HFFc6 (cell line): Measurements from ENCODE around the gene ZNF614. TPM values are rescaled to one million over a fixed set of nuclear protein-coding genes. Genes with fewer than 3 reads are reported as not detected.

ENCODE experiments used
- DNase-seq: peaks from one replicate; pipeline ENCODE4 v3.0.0-alpha.2; 2018
- H3K27ac Mint-ChIP-seq: 2 replicates; pipeline ENCODE4 v1.8.0; 2020; ENCODE audit warnings: mild to moderate bottlenecking, mixed read lengths
- H3K27me3 Mint-ChIP-seq: 2 replicates; pipeline ENCODE4 v1.8.0; 2021; ENCODE audit warnings: mild to moderate bottlenecking, moderate library complexity, mixed read lengths; ENCODE audit not compliant: insufficient read depth
- H3K36me3 Mint-ChIP-seq: 2 replicates; pipeline ENCODE4 v1.8.0; 2021; ENCODE audit warnings: low read depth, mixed read lengths
- H3K4me1 Mint-ChIP-seq: 2 replicates; pipeline ENCODE4 v1.8.0; 2020; ENCODE audit warnings: low read depth, mixed read lengths
- H3K4me3 Mint-ChIP-seq: 2 replicates; pipeline ENCODE4 v1.8.0; 2020; ENCODE audit warnings: mild to moderate bottlenecking, moderate library complexity, mixed read lengths
- H3K9me3 Mint-ChIP-seq: 2 replicates; pipeline ENCODE4 v1.8.0; 2020; ENCODE audit warnings: mild to moderate bottlenecking, mixed read lengths
- total RNA-seq, 6 experiments: library from RNA; stranded (reverse); fragmentation: NEBNext Ultra II Directional; extraction: Animal tissue kit (Norgen Biotek cat#: 25700); gene quantifications; 2 replicates in 1 of 6; 3 replicates in 5 of 6; pipeline ENCODE4 v1.2.3, GENCODE V29; 2021
- TF ChIP-seq, protein P1 (sequence below): fragments of 200-600 bp; sonication (generic); IDR thresholded peaks from 2 replicates; pipeline ENCODE4 v1.5.0; 2021; ENCODE audit warnings: antibody characterized with exemption, mild to moderate bottlenecking

Gene ZNF614
- total RNA-seq, 6 experiments from 2014 or later = 4.1 to 7.2 (median 5.3) TPM

DNA sequence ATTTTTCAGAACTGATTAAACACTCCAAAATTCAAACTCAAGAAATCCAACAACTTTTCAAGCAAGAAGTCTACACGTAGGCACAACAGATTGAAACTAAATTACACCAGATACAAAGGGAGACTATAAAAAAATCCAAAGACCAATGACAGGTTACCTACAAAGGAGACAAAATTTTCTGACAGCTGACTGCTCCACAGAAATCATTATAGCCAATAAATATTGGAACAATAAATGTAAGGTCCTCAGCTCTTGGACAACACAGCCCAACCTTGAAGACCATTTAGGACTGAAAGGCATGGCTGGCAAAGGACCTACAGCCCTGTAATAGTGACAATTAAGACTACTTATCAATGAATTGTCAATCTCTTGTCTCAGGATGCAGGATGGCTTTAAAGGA is 57.5 kb downstream of the ZNF614 start:
- H3K36me3 Mint-ChIP-seq = peaks cover 82% of the 10 kb centered on the region
- no peak overlapping the region for H3K27ac Mint-ChIP-seq
- TF ChIP-seq, protein P1, sequence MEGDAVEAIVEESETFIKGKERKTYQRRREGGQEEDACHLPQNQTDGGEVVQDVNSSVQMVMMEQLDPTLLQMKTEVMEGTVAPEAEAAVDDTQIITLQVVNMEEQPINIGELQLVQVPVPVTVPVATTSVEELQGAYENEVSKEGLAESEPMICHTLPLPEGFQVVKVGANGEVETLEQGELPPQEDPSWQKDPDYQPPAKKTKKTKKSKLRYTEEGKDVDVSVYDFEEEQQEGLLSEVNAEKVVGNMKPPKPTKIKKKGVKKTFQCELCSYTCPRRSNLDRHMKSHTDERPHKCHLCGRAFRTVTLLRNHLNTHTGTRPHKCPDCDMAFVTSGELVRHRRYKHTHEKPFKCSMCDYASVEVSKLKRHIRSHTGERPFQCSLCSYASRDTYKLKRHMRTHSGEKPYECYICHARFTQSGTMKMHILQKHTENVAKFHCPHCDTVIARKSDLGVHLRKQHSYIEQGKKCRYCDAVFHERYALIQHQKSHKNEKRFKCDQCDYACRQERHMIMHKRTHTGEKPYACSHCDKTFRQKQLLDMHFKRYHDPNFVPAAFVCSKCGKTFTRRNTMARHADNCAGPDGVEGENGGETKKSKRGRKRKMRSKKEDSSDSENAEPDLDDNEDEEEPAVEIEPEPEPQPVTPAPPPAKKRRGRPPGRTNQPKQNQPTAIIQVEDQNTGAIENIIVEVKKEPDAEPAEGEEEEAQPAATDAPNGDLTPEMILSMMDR = no peak
- no peak for DNase-seq
- no peaks in the 10 kb centered on the region for H3K4me1 Mint-ChIP-seq
- H3K27me3 Mint-ChIP-seq = no peaks in the 10 kb centered on the region; the same call in 1 of the 2 replicates
- peaks cover 83% of the 10 kb centered on the region for H3K9me3 Mint-ChIP-seq
- H3K4me3 Mint-ChIP-seq = no peak overlapping the region

DNA sequence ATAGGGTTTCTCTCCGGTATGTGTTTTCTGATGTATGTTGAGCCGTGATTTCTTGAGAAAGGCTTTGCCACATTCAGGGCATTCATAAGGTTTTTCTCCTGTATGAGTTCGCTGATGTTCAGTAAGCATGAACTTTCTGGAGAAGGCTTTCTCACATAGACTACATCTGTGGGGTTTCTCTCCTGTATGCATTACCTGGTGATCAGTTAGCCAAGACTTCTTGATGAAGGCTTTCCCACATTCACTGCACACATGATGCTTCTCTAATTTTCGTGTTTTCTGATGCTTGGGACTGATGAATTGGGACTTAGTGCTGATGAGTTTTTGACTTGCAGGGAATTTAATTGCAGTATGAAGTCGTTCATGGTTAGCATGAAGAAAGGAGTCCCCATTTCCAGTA is 62.6 kb downstream of the ZNF614 start:
- TF ChIP-seq, protein P1 = no peak
- Mint-ChIP-seq H3K27ac (no peak overlapping the region), H3K27me3 (no peaks in the 10 kb centered on the region; the same call in none of the 2 replicates), H3K4me3 (no peak overlapping the region), H3K9me3 (peaks cover 70% of the 10 kb centered on the region), H3K4me1 (no peaks in the 10 kb centered on the region), H3K36me3 (peaks cover 74% of the 10 kb centered on the region)
- no peak for DNase-seq

Other genes starting within 250 kb of the ZNF614 start
- gene FPR3, start 233.2 kb downstream of the ZNF614 start, total RNA-seq = not detected
- gene ZNF577, start 140.4 kb downstream of the ZNF614 start, total RNA-seq = 1 to 10 TPM; 1.7 to 2.0 (median 1.8) TPM
- gene ZNF649, start 123.4 kb downstream of the ZNF614 start, total RNA-seq = 1 to 10 TPM; 2.9 to 4.4 (median 4.1) TPM
- gene ZNF613, start 100.9 kb downstream of the ZNF614 start, total RNA-seq = 1 to 10 TPM; 2.7 to 5.4 (median 3.8) TPM
- 1 to 10 TPM; 4.8 to 7.0 (median 5.6) TPM for gene ZNF350, start 41.5 kb downstream of the ZNF614 start, total RNA-seq
- gene ZNF615, start 20.2 kb downstream of the ZNF614 start, total RNA-seq = 1 to 10 TPM; 4.4 to 5.7 (median 4.8) TPM
- gene ZNF432, start 20.5 kb upstream of the ZNF614 start, total RNA-seq = 1 to 10 TPM; 5.6 to 6.9 (median 6.7) TPM
- 10 to 100 TPM; 13.2 to 17.1 (median 14.3) TPM for gene ZNF841, start 67.4 kb upstream of the ZNF614 start, total RNA-seq
- gene ZNF616, start 111.6 kb upstream of the ZNF614 start, total RNA-seq = 10 to 100 TPM in 3 of 6 experiments, 1 to 10 TPM in 3; 8.6 to 11.0 (median 9.9) TPM
- gene ZNF836, start 143.2 kb upstream of the ZNF614 start, total RNA-seq = 1 to 10 TPM; 4.6 to 7.0 (median 5.9) TPM
- 100 to 1,000 TPM; 326 to 383 (median 349) TPM for gene PPP2R1A, start 161.7 kb upstream of the ZNF614 start, total RNA-seq
- 10 to 100 TPM in 5 of 6 experiments, 1 to 10 TPM in 1; 9.6 to 12.0 (median 10.8) TPM for gene ZNF766, start 241.2 kb upstream of the ZNF614 start, total RNA-seq